Stimulated activated CD8-positive, alpha-beta memory T cell treated with anti-CD3 and anti-CD28 coated beads, Interleukin-7, amount 100 ng/mL, for 4 hours (primary cell): ENCODE measurements around the gene IRS2.

Experiments
- DNase-seq, 2 donors: peaks; one replicate each; pipeline ENCODE4 v3.0.0-alpha.2; 2020; ENCODE audit warnings: low read depth in 2 of 2

The IRS2 gene

DNA sequence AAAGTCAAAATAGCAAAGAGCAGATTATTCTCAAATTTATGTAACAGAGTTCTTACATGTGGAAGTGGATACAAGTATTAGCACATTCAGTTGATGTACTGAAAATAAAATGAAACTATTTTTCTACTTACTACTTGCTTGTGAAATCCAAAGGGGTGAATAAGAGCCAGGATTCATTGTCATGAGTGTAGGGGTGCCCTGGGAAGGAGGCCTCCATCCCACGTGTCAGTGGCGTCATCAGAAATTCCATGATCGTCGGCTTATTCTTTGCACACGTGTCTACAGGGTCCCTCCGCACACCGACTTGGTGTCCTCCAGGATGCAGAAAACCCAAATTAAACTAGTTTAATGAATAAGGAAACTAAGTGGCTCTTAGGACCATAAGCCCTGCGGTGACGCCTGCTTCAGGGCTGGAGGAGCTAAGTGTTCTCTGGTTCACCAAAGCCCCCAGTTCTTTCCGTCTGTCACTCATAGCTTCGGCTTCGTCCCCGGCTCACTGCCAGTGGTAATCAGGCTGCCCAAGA, 55.5 kb downstream of the IRS2 start:
- DNase-seq = no peak

DNA sequence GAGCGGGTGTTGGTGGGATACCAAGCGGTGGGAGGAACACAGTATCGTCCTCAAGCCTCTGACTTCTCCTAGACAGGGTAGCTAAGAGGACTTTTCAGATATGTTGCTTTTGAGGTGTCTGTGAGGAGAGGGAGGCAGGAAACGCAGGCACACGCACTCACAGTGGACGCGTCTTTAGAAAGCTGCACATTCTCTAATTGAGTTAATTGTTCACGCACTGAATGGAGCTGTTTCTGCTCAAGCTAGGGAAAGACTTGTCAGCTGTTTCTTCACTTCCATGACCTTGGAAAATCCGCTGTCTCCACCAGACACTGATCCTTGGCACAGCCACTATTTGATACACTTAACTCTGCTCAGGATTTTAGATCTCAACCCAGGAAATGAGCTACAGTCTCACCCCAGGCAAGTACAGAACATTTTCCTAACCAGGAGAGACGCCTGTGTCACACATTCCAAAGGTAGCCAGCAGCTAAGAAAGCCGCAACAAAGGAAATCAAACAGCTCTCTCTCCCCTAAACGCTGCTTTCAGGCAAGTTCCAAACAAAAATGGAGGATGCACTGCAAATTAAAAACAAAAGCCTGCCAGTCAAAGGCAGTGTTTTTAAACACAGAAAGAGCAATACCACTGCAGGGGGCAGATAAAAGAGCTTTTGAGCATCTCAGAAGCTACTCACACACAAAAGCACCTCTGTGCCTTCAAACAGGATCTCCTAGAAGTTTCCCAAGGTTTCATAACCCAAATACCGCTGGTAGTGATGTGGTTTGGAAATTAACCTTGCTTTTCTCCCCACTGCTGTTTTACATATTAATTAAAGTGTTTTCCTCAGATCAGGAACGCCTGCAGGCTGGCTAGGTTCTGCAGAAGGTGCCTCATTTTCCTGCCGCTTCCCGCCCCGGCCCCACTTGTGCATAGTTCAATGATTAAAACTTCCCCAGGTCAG, 57.3 kb downstream of the IRS2 start:
- no peak for DNase-seq

DNA sequence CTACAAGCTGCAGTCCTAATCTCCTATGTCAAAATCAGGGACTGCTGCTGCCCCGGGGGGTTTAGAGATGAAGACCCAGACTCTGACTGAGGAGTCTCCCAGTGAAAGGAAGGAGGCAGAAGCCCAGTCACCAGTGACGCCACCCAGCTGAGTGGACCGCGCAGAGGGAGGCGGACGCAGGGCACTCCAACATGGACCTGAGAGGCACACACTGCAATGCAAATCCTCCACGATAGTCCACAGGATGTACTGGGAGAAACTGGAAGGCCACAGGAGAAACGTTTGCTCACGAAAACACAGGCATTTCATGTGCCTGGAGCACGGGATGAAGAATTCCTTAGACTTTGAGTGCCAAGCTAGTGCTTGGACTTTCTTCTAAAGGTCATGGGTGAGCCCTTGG, 58.3 kb downstream of the IRS2 start:
- no peak for DNase-seq

DNA sequence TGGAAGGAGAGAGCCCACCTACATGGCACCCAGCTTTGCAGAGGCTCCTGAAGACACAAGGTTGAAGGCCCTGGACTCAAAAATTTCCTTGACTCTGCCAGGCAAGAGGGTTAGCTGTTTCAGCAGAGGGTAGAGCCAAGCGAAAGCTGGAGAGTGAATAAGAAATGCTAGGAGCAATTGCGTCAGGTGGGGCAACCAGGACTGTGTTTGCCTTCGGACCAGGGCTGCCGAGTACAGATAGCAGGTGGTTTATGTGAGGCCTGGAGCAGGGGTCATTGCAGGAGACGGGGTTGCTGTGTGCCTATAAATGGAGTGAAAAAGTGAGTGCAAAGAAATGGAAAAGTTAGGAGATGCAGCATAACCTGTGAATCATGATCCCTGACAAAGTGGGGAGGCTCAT, 59.1 kb downstream of the IRS2 start:
- no peak for DNase-seq

DNA sequence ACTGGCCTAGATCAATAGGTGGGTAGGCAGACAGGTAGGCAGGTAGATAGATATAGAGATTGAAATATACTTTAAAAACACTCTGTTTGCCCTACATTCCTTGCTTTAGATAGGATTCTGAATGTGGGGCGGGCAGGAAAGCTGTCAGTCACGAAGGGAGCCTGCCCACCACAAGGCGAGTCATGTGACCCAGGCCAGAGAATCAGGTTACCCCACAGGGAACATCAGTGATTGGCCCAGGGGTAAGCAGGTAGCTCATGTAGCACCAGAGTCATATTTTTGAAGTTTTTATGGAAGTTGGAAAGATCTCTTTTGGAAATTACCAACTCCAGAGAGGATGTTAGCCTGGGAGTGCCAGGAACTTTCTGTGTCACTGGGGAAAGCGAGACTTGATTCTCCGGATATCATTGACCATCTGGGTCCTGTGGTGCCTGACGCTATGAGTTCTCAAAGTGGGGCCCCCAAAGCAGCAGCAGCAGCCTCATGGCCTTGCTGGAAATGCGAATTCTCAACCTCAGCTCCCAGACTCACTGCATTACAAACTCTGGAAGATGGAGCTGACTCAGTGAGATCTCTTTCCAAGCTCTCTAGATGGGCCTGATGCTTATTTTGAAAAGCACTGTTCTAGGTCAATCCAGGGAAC, 60.3 kb downstream of the IRS2 start:
- DNase-seq = no peak

DNA sequence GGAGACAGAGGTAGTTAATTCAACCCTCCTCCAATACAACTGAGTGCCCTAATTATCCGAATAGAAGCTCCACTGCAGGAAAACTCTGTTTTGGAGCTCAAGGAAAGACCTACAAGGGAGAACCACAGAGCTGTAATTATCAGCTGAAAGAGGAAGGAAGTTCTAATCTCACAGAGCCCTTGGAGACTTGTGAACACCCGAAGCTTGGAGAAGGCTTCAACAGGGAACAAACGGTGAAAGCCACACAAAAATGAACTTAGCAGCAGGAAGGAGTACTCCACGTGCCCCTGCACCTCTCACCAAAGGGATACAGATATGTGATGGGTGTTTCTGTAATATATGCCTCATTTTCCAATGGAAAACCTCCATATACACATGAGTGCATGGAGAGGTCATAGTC, 61.1 kb downstream of the IRS2 start:
- DNase-seq = no peak

DNA sequence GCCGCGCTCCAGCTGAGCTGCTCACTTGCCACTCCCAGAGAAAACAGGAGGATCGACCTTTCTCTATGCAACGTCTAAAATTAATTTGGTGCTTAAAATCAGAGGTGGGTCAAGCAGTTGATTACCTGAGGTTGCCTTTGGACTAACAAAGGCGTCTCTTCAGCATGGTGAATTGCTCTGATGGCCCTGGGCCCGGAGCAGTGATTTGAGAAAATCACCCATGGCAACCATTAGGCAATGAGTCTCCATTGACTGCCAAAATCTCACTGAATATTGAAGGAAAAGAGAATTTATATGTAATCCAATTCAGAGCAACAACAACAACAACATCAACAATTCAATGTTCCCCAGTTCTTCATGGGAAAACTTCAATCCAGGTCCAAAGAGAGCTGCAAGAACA, 61.8 kb downstream of the IRS2 start:
- no peak for DNase-seq

DNA sequence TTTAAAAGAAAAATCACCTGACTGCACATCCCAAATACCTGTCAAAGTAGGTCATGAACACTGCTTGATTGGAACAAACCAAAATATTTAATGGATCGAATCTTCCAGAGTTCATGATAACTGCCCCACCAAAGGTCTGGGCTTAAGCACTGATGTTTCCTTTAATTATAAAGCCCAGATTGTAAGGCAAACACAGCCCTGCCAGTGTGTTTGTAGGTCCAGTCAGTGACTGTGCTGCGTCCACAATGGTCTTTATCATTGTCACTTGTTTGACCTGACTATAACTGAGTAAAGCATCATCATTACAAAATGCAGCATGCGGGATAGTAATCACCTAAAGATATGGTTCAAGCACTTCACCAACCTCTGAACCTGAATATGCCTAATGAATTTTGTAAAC, 63.3 kb downstream of the IRS2 start:
- DNase-seq = no peak

DNA sequence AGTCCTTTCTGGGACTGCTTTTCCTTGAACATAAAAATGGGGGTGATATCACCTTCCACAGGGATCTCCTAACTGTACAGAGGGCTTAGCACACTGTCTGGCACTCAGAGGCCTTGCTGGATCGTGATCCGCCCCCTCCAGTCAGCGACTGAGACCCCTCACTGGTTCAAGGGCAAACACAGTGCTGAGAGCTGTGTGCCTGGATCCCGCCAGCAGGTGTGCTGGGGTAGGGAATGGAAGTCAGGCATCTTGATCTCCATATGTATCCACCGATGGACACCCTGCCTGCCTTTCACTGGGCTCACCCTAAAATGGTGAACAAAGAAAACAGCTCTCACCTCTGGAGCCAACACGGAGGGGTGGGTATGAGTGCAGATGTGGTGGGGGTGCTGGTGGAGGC, 64.3 kb downstream of the IRS2 start:
- no peak for DNase-seq

DNA sequence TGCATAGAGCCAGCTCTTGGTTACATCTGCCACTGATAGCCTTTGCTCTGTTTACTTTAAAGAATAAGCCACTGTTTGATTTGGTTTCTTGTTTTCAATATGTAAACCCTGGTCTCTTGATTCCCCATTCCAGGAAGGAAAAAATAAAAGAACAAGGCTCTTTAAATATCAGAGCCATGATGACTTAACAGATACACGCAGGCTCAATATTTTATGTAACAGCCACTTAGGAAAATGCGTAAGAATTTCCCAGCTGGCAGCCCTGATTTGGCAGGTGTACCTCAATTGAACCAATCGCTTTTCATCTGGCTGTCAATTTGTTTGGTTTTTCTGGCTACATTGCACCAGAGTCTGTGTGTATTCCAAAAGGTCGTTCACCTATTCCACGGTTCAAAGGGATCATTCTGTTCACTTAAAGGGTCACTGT, 65.6 kb downstream of the IRS2 start:
- DNase-seq = no peak

DNA sequence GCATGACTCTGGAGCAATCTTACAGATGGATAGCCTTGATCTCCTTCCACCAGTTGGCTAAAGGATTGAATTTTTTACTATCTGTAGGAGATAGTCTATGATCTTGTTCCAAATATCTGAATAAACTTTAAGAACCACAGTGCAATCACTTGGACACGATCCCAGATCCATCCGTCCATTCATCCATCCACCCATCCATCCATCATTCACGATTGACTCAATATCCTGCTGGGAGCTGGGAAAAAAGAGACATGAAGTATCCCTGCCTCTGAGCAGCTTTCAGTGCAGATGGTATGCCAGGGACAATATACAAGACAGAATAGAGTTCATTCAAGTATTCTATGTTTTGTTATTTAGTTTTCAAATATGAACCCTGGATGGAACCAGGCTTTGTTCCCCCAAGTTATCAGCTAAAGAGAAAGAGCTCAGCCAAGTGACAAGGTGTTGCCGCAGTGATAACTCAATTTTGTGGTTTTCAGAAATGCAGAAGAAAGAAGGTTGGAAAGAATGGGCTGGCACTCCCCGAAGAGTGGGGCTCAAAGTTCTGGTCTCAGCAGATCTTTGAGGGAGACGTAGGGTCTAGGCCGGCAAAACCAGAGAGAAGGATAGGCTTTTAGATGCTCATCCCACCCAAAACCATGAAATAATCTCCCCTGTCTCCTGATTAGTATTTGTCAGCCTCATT, 66.3 kb downstream of the IRS2 start:
- no peak for DNase-seq

DNA sequence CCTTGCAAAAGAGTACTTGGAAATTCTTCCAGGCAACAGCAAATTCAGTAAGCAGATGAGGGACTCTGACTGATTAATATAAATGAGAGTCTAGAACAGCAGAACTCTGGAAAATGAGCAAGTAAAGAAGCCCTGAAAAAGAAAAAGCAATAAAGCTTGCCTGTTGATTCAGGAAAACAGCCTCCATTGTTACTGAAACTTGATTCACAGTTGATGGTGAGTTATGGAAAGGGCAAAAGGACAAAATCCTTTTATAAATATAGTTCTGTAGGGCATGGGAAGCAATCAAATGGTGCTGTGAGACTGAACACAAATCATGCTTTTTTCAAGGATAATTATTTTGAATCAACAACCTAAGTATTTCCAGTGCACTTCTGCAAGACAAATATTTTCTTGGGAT, 67.7 kb downstream of the IRS2 start:
- DNase-seq = no peak

DNA sequence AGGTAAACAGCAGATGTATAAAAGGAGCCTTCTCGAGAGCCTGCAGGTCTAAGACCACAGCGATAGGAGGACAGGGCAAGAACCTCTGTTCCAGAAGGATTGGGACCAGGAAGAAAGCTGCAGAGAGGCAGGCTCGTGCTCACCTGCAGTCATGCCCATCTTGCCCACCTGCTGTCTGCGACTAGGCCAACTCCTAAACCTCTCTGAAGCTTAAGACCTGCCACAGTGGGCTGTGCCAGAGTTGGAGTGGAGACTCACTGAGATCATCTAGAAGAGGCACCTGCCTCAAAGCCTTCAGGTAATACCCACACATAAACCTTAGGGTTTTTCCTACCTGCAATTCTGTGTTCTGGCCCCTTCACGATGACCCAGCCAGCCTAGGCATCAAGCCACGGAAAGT, 68.7 kb downstream of the IRS2 start:
- no peak for DNase-seq

DNA sequence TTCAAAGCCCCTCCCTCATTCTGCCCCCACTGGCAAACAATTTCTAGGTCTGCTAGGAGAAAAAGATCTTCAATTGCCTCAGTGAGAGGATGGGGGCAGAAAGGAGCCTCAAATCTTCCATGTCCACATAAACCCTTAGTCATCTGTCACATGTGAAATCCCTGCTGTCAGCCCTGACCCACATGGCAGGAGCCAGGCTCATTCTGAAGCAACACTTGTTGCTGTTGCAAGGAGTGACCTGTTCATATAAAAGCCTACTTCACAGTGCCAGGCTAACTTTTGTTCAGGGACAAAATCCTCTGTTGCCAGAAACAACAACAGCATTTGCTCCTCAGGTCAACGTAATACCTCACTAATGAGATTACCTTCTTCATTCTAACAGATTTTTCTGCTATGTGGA, 70.5 kb downstream of the IRS2 start:
- DNase-seq = no peak

DNA sequence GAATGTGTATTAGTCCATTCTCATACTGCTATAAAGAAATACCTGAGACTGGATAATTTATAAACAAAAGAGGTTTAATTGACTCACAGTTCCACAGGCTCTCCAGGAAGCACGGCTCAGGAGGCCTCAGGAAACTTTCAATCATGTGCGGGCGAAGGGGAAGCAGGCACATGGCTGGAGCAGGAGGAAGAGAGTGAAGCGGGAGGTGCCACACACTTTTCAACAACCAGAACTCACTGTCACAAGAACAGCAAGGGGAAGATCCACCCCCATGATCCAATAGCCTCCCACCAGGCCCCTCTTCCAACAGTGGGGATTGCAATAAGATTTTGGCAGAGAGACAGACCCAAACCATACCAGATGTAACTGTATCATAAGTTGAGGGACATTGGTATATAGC, 72.7 kb downstream of the IRS2 start:
- DNase-seq = no peak

DNA sequence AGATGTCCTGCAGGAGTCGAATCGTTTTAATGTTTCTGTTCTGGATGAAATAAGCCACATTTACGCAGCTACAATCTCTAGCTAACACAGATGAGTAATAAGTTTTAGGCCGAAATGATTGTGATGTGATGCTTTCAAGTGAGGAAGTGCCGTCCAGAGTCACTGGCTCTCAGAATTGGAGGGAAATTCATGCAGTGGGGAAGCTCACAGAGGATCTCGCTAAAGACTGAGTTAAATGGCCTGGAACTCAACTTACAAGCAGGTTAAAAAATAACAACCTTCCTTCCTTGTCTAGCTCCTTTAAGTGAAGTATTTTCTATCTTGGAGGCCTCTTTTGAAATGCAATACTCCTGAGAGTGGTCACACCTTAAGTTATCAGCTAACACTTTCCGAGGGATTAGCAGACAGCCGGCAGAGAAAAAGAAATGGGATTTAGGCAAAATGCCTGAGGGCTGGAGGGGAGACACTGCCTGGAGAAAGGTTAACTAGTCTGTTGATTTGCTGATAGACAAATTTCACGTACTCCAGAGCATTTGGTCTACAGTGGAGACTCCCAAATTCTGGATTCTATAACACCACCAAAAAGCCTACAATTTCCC, 74.2 kb downstream of the IRS2 start:
- DNase-seq = no peak

DNA sequence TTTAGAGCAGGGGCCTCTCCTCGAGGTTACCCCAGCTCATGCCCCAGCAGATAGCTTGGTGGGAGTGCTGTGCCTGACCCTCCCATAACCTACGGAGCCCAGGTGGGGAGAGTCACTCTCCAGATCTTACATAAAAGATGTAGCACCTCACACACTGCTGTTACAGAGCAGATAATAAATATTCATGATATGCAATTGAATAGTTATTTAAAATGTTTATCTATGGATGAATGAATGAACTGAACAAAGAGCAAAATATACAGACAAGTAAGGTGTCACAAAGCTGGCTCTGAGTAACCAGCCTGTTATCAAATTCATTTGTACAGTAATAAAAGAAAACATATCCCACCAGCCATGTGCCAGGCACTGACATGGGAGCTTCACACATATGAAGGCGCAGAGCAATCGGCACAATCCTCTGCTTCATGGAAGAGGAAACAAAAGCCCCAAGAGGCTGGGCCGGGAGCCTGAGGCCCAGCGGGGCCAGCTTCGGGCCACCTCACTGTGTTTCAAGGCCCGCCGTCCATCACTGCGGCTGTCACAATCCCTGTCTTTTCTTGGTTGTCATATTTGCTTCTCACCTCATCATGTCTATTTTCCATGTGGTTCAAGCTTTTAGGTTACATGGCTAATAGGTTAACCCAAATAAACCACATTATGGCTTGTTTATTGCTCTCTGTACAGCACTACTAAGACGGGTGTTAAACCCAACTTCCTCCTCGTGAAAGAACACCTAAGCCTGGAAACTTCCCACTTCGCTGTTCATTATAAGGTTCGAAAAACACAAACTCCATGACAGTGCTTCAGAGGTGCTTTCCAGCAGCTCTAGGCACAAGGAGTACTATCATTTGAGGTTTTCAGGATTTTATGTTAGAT, 78.4 kb downstream of the IRS2 start:
- DNase-seq = no peak

DNA sequence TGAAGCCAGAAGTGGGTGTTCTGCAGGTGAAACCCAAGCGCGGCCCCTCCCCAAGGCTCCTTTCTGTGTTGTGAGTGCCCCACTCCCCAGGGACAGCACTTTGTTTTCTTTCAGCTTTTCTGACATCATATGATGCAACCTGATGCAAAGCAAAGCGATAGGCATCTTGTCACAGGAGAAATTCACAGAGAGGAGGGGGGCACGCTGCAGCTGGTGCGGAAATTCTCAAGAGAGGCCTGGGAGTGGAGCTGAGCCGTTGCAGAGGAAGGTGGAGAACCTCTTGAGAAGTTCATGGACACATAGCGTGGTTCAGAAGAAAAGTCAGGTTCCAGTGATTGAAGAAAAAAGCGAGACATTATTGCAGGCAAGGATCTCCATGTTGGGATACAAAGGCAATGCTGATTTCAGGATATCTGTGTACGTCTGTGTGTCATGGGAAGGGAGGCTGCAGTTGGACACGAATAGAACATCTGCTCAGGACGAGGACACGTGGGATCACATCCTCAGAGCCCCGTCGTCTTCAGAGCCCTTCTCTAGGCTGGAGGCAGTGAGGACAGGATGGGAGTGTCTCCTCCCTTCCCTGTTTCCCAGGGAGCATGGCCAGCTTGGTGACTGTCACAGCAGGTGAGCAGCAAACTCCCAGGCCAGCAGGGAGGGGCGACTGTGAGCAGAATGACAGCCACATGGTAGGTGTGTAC, 79.2 kb downstream of the IRS2 start:
- DNase-seq = no peak

DNA sequence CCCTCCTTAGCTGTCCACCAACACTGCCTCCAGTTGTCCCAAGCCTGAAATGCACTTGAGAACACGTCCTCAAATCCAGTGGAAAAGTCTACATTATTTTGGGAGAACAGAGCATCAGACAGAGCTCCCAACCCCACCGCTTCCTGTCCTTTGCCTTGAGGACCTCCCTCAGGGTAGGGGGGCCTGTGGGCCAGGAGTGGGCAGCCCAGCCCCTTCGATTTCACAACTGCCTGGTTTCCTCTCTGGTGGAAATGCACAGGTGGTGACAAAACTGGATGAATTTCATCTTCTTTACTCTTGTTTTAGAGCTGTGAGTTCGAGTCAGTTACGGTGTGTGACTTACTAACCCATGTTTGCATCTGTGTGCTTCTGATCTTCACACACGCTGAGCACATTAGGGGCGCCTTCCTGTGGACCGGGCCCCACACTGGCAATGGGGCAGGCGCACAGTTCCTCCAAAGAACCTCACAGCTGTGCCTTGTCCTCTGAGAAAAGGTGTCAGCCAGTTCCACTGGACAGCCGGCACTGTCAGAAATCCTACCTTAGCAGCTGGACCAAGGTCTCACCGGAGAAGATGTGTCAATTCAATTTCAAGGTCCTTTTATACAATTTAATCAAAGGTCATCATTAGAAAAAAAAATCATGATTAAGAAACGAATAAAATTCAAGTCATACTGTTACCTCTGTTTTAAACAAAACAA, 80.2 kb downstream of the IRS2 start:
- DNase-seq = no peak
